G401.6 (cell line): ENCODE results near the gene ATP8B1.

ENCODE experiments used
- FAIRE-seq: peaks from 2 replicates; lab custom pipeline; 2012; peaks lifted over from hg19 to GRCh38; lab: Jason Lieb, UNC

ATP8B1 gene

GRCh38 chr18:57791911-57792310 is 11.2 kb downstream of the ATP8B1 start:
- FAIRE-seq, result no peak

GRCh38 chr18:57791192-57791591 is 11.9 kb downstream of the ATP8B1 start:
- no peak for FAIRE-seq

GRCh38 chr18:57790316-57790715 is 12.8 kb downstream of the ATP8B1 start:
- FAIRE-seq, result no peak

GRCh38 chr18:57789759-57790158 is 13.4 kb downstream of the ATP8B1 start:
- no peak for FAIRE-seq

GRCh38 chr18:57789090-57789489 is 14.0 kb downstream of the ATP8B1 start:
- FAIRE-seq, result no peak

GRCh38 chr18:57787068-57787685 is 15.9 kb downstream of the ATP8B1 start:
- FAIRE-seq, result no peak

- FAIRE-seq, result no peak
Observed at GRCh38 chr18:57785751-57786437, 17.2 kb downstream of the ATP8B1 start.

GRCh38 chr18:57784801-57785114 is 18.4 kb downstream of the ATP8B1 start:
- no peak for FAIRE-seq

GRCh38 chr18:57784034-57784800 is 18.9 kb downstream of the ATP8B1 start:
- FAIRE-seq, result no peak

- no peak for FAIRE-seq
Observed at GRCh38 chr18:57782049-57782448, 21.1 kb downstream of the ATP8B1 start.

GRCh38 chr18:57780706-57781347 is 22.3 kb downstream of the ATP8B1 start:
- no peak for FAIRE-seq

- FAIRE-seq, result no peak
Observed at GRCh38 chr18:57780318-57780705, 22.8 kb downstream of the ATP8B1 start.

GRCh38 chr18:57776767-57777166 is 26.3 kb downstream of the ATP8B1 start:
- FAIRE-seq, result no peak

GRCh38 chr18:57776354-57776753 is 26.8 kb downstream of the ATP8B1 start:
- no peak for FAIRE-seq

- no peak for FAIRE-seq
Observed at GRCh38 chr18:57775937-57776336, 27.2 kb downstream of the ATP8B1 start.

- no peak for FAIRE-seq
Observed at GRCh38 chr18:57772387-57772799, 30.7 kb downstream of the ATP8B1 start.

GRCh38 chr18:57771626-57772025 is 31.5 kb downstream of the ATP8B1 start:
- FAIRE-seq, result no peak

GRCh38 chr18:57771193-57771592 is 31.9 kb downstream of the ATP8B1 start:
- no peak for FAIRE-seq

- no peak for FAIRE-seq
Observed at GRCh38 chr18:57768537-57769326, 34.4 kb downstream of the ATP8B1 start.

- FAIRE-seq, result no peak
Observed at GRCh38 chr18:57767259-57768050, 35.7 kb downstream of the ATP8B1 start.

- FAIRE-seq, result no peak
Observed at GRCh38 chr18:57764995-57765394, 38.1 kb downstream of the ATP8B1 start.
